HG03039 (cell line): ENCODE data around the gene PARP15.
"Not testable (repeated sequence)": the region's sequence is repeated elsewhere in the genome, so short reads cannot be mapped to it uniquely, and the experiment has no call there.

Experiments
- ATAC-seq: cut with Tn5 transposase; IDR thresholded peaks from one replicate; pipeline ENCODE4 v1.9.1; 2021; ENCODE audit warnings: mild to moderate bottlenecking, moderate library complexity; ENCODE audit not compliant: unreplicated experiment

PARP15 gene

GRCh38 chr3:122612696-122613095, 35.2 kb downstream of the PARP15 start:
- no peak for ATAC-seq

- ATAC-seq: no peak
Measured at GRCh38 chr3:122615303-122615702, 37.9 kb downstream of the PARP15 start.

- no peak for ATAC-seq
Measured at GRCh38 chr3:122618614-122619013, 41.2 kb downstream of the PARP15 start.

GRCh38 chr3:122619040-122619439, 41.6 kb downstream of the PARP15 start:
- no peak for ATAC-seq

- no peak for ATAC-seq
Measured at GRCh38 chr3:122620399-122620798, 42.9 kb downstream of the PARP15 start.

- no peak for ATAC-seq
Measured at GRCh38 chr3:122621112-122621511, 43.7 kb downstream of the PARP15 start.

- ATAC-seq: no peak
Measured at GRCh38 chr3:122623031-122623829, 45.8 kb downstream of the PARP15 start.

- no peak for ATAC-seq
Measured at GRCh38 chr3:122626515-122627180, 49.2 kb downstream of the PARP15 start.

- ATAC-seq: no peak
Measured at GRCh38 chr3:122627301-122627700, 49.9 kb downstream of the PARP15 start.

- no peak for ATAC-seq
Measured at GRCh38 chr3:122628567-122628966, 51.1 kb downstream of the PARP15 start.

GRCh38 chr3:122629763-122630162, 52.3 kb downstream of the PARP15 start:
- no peak for ATAC-seq

GRCh38 chr3:122635789-122636188, 58.3 kb downstream of the PARP15 start:
- ATAC-seq: no peak

GRCh38 chr3:122636697-122637096, 59.2 kb downstream of the PARP15 start:
- ATAC-seq: no peak

GRCh38 chr3:122640437-122640999, 63.1 kb downstream of the PARP15 start:
- no peak for ATAC-seq

GRCh38 chr3:122642935-122643334, 65.5 kb downstream of the PARP15 start:
- ATAC-seq: peak; percentile 79

- ATAC-seq: no peak
Measured at GRCh38 chr3:122646146-122646988, 68.9 kb downstream of the PARP15 start.

- not testable (repeated sequence) for ATAC-seq
Measured at GRCh38 chr3:122651233-122651907, 73.9 kb downstream of the PARP15 start.

GRCh38 chr3:122651962-122652361, 74.5 kb downstream of the PARP15 start:
- not testable (repeated sequence) for ATAC-seq

GRCh38 chr3:122658336-122658735, 80.9 kb downstream of the PARP15 start:
- not testable (repeated sequence) for ATAC-seq

GRCh38 chr3:122660297-122660974, 83.0 kb downstream of the PARP15 start:
- ATAC-seq: no peak
